Stimulated activated CD4-positive, alpha-beta T cell treated with anti-CD3 and anti-CD28 coated beads, Interleukin-15, amount 100 ng/mL, for 24 hours (primary cell): ENCODE results near the gene UCKL1.
A peak's percentile ranks its signal among the peaks of the same experiment; 100 is the strongest.

Experiments used
- DNase-seq: peaks from one replicate; pipeline ENCODE4 v3.0.0-alpha.2; 2020

The UCKL1 gene

GRCh38 chr20:63958964-63959698 is 2.9 kb upstream of the UCKL1 start:
- no peak for DNase-seq

- DNase-seq = no peak
Measured at GRCh38 chr20:63958471-63958870, 2.3 kb upstream of the UCKL1 start.

- DNase-seq = peak; percentile 72
Measured at GRCh38 chr20:63957690-63958441, 1.6 kb upstream of the UCKL1 start.

- peak; percentile 83 for DNase-seq
Measured at GRCh38 chr20:63957004-63957689, 931 bp upstream of the UCKL1 start.

GRCh38 chr20:63956664-63957003 is 418 bp upstream of the UCKL1 start:
- no peak for DNase-seq

- peak; percentile 51 for DNase-seq
Measured at GRCh38 chr20:63955281-63955826, 862 bp downstream of the UCKL1 start.

GRCh38 chr20:63953764-63954429 is 2.3 kb downstream of the UCKL1 start:
- no peak for DNase-seq

GRCh38 chr20:63952769-63953168 is 3.4 kb downstream of the UCKL1 start:
- DNase-seq = no peak

- no peak for DNase-seq
Measured at GRCh38 chr20:63952210-63952535, 4.0 kb downstream of the UCKL1 start.

GRCh38 chr20:63951398-63952209 is 4.6 kb downstream of the UCKL1 start:
- no peak for DNase-seq

- no peak for DNase-seq
Measured at GRCh38 chr20:63950701-63951397, 5.4 kb downstream of the UCKL1 start.

- peak; percentile 49 for DNase-seq
Measured at GRCh38 chr20:63947638-63948456, 8.4 kb downstream of the UCKL1 start.

- no peak for DNase-seq
Measured at GRCh38 chr20:63946986-63947637, 9.1 kb downstream of the UCKL1 start.

GRCh38 chr20:63945921-63946920 is 10.0 kb downstream of the UCKL1 start:
- no peak for DNase-seq

- DNase-seq = no peak
Measured at GRCh38 chr20:63945031-63945658, 11.1 kb downstream of the UCKL1 start.

- no peak for DNase-seq
Measured at GRCh38 chr20:63944078-63944941, 11.9 kb downstream of the UCKL1 start.

GRCh38 chr20:63943808-63944077 is 12.5 kb downstream of the UCKL1 start:
- no peak for DNase-seq
